PC-3 (cell line): ENCODE results near the gene LIG1. TPM values are rescaled to one million over a fixed set of nuclear protein-coding genes. Genes with fewer than 3 reads are reported as not detected.

Source experiments
- ATAC-seq: fragments of 200-7000 bp; cut with Tn5 transposase; 2 replicates; pipeline ENCODE4 v1.9.1; 2020; ENCODE audit warnings: mild to moderate bottlenecking, moderate library complexity
- BruUV-seq: library from RNA; stranded (reverse); fragments of 400-500 nt; replicated peaks from 2 replicates; lab custom pipeline; 2021; lab: Mats Ljungman, UMichigan
- CTCF ChIA-PET: fragments of 300-600 bp; sonication (Branson Sonifier 250); formaldehyde crosslinking; loops from one replicate; lab custom pipeline; 2022; ENCODE audit warnings: antibody characterized with exemption; lab: Charles Lee
- POLR2A ChIA-PET: fragments of 300-600 bp; sonication (Branson Sonifier 250); formaldehyde crosslinking; loops from one replicate; lab custom pipeline; 2022; ENCODE audit warnings: antibody characterized with exemption; ENCODE audit not compliant: unreplicated experiment; lab: Charles Lee
- DNase-seq: peaks from one replicate; pipeline ENCODE4 v3.0.0-alpha.2; 2015
- H2AFZ ChIP-seq: fragments of 300-600 bp; sonication (generic); 2 replicates; pipeline ENCODE4 v1.6.0; 2016; ENCODE audit warnings: antibody characterized with exemption, low read length
- H3F3A ChIP-seq: fragments of 300-600 bp; sonication (generic); one replicate; pipeline ENCODE4 v1.6.0; 2017; ENCODE audit warnings: antibody characterized with exemption, low read length, control low read depth, mild to moderate bottlenecking; ENCODE audit not compliant: unreplicated experiment
- H3K27ac ChIP-seq: fragments of 300-600 bp; sonication (generic); 2 replicates; pipeline ENCODE4 v1.5.1; 2016; ENCODE audit warnings: mild to moderate bottlenecking, low read length
- H3K27me3 ChIP-seq: fragments of 300-600 bp; sonication (generic); 2 replicates; pipeline ENCODE4 v1.6.1; 2016; ENCODE audit warnings: low read length, mixed read lengths
- H3K36me3 ChIP-seq: fragments of 300-600 bp; sonication (generic); 2 replicates; pipeline ENCODE4 v1.6.1; 2016; ENCODE audit warnings: low read depth, mixed run types, low read length, mixed read lengths
- H3K4me1 ChIP-seq: fragments of 300-600 bp; sonication (generic); 2 replicates; pipeline ENCODE4 v1.5.1; 2016; ENCODE audit warnings: low read length; ENCODE audit not compliant: insufficient read depth
- H3K4me2 ChIP-seq: fragments of 300-600 bp; sonication (generic); 2 replicates; pipeline ENCODE4 v1.6.0; 2016; ENCODE audit warnings: low read length
- H3K4me3 ChIP-seq: fragments of 300-600 bp; sonication (generic); 2 replicates; pipeline ENCODE4 v1.5.1; 2016; ENCODE audit warnings: mild to moderate bottlenecking, low read length, mixed read lengths
- H3K79me2 ChIP-seq: fragments of 300-600 bp; sonication (generic); 2 replicates; pipeline ENCODE4 v1.6.1; 2017; ENCODE audit warnings: low read length, mixed read lengths
- H3K9ac ChIP-seq: fragments of 300-600 bp; sonication (generic); 2 replicates; pipeline ENCODE4 v1.6.0; 2016; ENCODE audit warnings: mild to moderate bottlenecking, low read length
- H3K9me2 ChIP-seq: fragments of 300-600 bp; sonication (generic); replicated peaks from 2 replicates; pipeline ENCODE4 v1.6.1; 2016; ENCODE audit warnings: mixed run types, low read length, mixed read lengths
- H3K9me3 ChIP-seq: fragments of 300-600 bp; sonication (generic); 2 replicates; pipeline ENCODE4 v1.6.1; 2016; ENCODE audit warnings: low read length, mixed read lengths
- H4K20me1 ChIP-seq: fragments of 300-600 bp; sonication (generic); 2 replicates; pipeline ENCODE4 v1.6.1; 2016; ENCODE audit warnings: low read length, mixed read lengths
- CTCF ChIP-seq: fragments of 300-600 bp; sonication (generic); conservative IDR thresholded peaks from 2 replicates; pipeline ENCODE4 v1.5.1; 2017; ENCODE audit warnings: antibody characterized with exemption, low read depth, mild to moderate bottlenecking, low read length
- EZH2 ChIP-seq: fragments of 300-600 bp; sonication (generic); IDR thresholded peaks from one replicate; pipeline ENCODE4 v1.6.1; 2017; ENCODE audit warnings: antibody characterized with exemption, mild to moderate bottlenecking, low read length; ENCODE audit not compliant: unreplicated experiment
- EZH2phosphoT487 ChIP-seq: fragments of 300-600 bp; sonication (generic); IDR thresholded peaks from 2 replicates; pipeline ENCODE4 v1.6.1; 2018; ENCODE audit warnings: mild to moderate bottlenecking, antibody characterized with exemption, low read length, borderline replicate concordance
- intact Hi-C: fragments of 100-400 bp; cut with micrococcal nuclease; formaldehyde crosslinking; loops from 2 replicates; pipeline ENCODE4 v1.9.0; 2023
- total RNA-seq: library from RNA; depleted of rRNA; stranded (reverse); fragments of >200 nt; gene quantifications from 2 replicates; pipeline ENCODE4 v1.2.3, GENCODE V29; 2014

Gene LIG1
- total RNA-seq, 1 experiment from 2014 or later: 67.5 TPM

- BruUV-seq: no TSS peak
- Histone ChIP-seq H3F3A (no peaks in the 10 kb centered on the region), H3K79me2 (peaks cover 35% of the 10 kb centered on the region), H3K36me3 (no peaks in the 10 kb centered on the region), H3K9me3 (no peaks in the 10 kb centered on the region), H3K9ac (no peak overlapping the region), H3K4me3 (peak overlapping the region; percentile 99; the same call in 1 of the 2 replicates), H3K27ac (no peak overlapping the region), H3K9me2 (no peaks in the 10 kb centered on the region), H2AFZ (no peak overlapping the region), H3K27me3 (no peaks in the 10 kb centered on the region), H3K4me1 (peaks cover 10% of the 10 kb centered on the region; the same call in 1 of the 2 replicates), H3K4me2 (peak overlapping the region; percentile 93), H4K20me1 (peaks cover 12% of the 10 kb centered on the region; the same call in 1 of the 2 replicates)
- ATAC-seq (no peak), DNase-seq (no peak)
- intact Hi-C loops: no loop called here
- ChIA-PET POLR2A (no interaction called here), CTCF (no interaction called here)
- TF ChIP-seq CTCF: no peak
- no peak for TF ChIP-seq EZH2
- TF ChIP-seq EZH2phosphoT487: no peak
Measured at GRCh38 chr19:48171710-48172109, 1.6 kb upstream of the LIG1 start.

GRCh38 chr19:48170817-48171347, 738 bp upstream of the LIG1 start:
- ATAC-seq (no peak; the same call in 1 of the 2 replicates), DNase-seq (no peak)
- Histone ChIP-seq H3K4me3 (peak overlapping the region; percentile 99), H2AFZ (peak overlapping the region; percentile 98), H3F3A (no peaks in the 10 kb centered on the region), H4K20me1 (peaks cover 12% of the 10 kb centered on the region; the same call in 1 of the 2 replicates), H3K9me2 (no peaks in the 10 kb centered on the region), H3K4me1 (peaks cover 10% of the 10 kb centered on the region; the same call in 1 of the 2 replicates), H3K4me2 (peak overlapping the region; percentile 93), H3K79me2 (peaks cover 35% of the 10 kb centered on the region), H3K27me3 (no peaks in the 10 kb centered on the region), H3K27ac (no peak overlapping the region), H3K36me3 (no peaks in the 10 kb centered on the region), H3K9ac (peak overlapping the region; percentile 95), H3K9me3 (no peaks in the 10 kb centered on the region)
- no TSS peak for BruUV-seq
- no peak for TF ChIP-seq EZH2phosphoT487
- TF ChIP-seq EZH2: no peak
- no peak for TF ChIP-seq CTCF
- ChIA-PET POLR2A (no interaction called here), CTCF (no interaction called here)
- intact Hi-C loops: no loop called here

- BruUV-seq: no TSS peak
- TF ChIP-seq EZH2 (no peak), EZH2phosphoT487 (no peak), CTCF (no peak)
- ATAC-seq (peak; percentile 11; the same call in 1 of the 2 replicates), DNase-seq (peak; percentile 66)
- peak overlapping the region; percentile 95 for H3K9ac ChIP-seq
- POLR2A ChIA-PET: interaction anchor here (0.6 kb wide), 2 partner anchors 34 to 129 kb away, joined by 4 to 5 read pairs; no protein-coding TSS in a partner anchor
- peaks cover 12% of the 10 kb centered on the region; the same call in 1 of the 2 replicates for H4K20me1 ChIP-seq
- CTCF ChIA-PET: interaction anchor here (0.6 kb wide), 1 partner anchor 67 kb away, joined by 9 read pairs; no protein-coding TSS in a partner anchor
- H3K4me3 ChIP-seq: peak overlapping the region; percentile 99
- no peaks in the 10 kb centered on the region for H3K27me3 ChIP-seq
- H3K36me3 ChIP-seq: peaks cover 2% of the 10 kb centered on the region; the same call in 1 of the 2 replicates
- no peaks in the 10 kb centered on the region for H3K9me2 ChIP-seq
- H3F3A ChIP-seq: no peaks in the 10 kb centered on the region
- 0 out of 2 replicates have a peak overlapping the region, but pooled peaks have one; percentile 6 for H2AFZ ChIP-seq
- peak overlapping the region; percentile 93 for H3K4me2 ChIP-seq
- H3K9me3 ChIP-seq: no peaks in the 10 kb centered on the region
- no peak overlapping the region for H3K27ac ChIP-seq
- intact Hi-C loops: no loop called here
- H3K4me1 ChIP-seq: peaks cover 10% of the 10 kb centered on the region; the same call in 1 of the 2 replicates
- H3K79me2 ChIP-seq: peaks cover 35% of the 10 kb centered on the region
Measured at GRCh38 chr19:48169578-48169938, 586 bp downstream of the LIG1 start.
